Measurements from ENCODE around the gene PCP4L1.
"Not testable (repeated sequence)": the region's sequence is repeated elsewhere in the genome, so short reads cannot be mapped to it uniquely, and the experiment has no call there.

PCP4L1 gene

DNA sequence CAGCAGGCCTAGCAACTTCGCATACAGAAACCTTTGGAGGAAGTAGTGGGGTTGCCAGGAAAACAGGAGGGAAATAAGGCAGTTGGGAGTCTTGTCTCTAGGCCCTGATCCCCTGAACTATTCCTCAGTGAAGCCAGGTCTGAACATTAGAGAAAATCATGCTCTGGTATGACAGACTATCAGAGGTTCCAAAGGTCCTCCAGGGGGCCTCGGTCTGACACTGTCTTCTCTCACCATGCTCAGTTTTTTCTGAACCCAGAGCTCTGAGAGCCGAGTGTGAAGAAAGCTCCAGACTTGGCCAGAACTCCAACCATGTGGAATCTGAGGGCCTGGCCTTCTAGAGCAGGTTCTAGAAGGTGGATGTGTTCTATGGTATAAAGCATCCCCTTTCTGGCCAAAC lies 28.6 kb upstream of the PCP4L1 start:
- no peak for DNase-seq

DNA sequence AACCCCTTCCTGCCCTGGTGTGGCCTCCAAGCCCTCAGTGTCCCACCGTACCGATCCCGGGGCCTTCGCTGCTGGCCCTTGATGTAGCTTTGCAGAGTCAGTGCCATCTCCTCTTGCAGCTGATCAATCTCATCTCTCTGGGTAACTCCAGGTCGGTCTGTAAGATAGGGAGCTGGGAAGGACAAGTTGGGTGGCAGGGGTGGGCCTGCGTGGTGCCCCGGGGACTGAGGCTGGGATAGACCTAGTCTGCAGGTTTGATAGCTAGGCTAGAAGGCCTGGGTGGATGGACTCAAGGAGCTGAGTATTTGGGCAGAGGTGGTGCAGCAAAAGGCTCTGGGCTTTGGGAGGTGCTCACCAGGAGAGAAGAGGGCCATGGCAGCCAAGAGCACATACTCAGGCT lies 27.8 kb upstream of the PCP4L1 start:
- DNase-seq: no peak

GRCh38 chr1:161233102-161233501 lies 25.4 kb upstream of the PCP4L1 start:
- no peak for DNase-seq

DNA sequence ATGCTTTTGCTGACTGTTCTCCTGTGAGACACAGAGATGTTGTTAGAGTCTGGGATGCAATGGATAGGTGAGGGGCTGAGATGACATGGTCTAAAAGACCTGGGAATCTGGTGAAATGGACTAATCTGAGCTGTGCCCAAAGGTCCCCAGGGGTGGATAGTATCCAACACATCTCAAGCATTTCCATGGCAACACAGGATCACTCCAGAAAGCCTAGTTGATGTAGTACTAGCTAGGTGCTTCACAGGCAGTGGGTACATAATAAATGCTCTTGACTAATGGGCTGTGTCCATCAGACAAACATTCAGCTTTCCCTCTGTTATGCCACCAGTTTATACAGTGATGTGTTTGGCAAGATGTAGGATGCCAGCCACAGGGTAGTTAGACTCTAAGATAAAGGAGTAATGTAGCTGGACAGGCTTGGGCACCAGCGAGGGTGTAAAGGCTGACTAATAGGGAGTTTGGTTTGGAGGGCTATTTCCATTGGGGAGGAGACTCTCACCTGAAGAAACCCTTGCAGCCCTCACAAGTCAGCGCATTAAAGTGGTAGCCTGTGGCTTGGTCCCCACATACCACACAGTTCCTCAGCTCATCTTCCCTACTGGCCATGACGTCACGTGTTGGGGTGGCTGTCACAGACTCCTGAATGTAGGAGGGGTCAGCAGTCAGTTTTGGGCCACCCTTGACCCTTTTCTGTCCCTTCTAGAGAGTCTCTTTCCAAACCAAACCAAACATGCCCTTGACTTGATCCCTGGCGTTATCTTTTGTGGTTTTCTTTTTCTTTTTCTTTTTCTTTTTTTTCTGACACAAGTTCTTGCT lies 22.4 kb upstream of the PCP4L1 start:
- no peak for DNase-seq

DNA sequence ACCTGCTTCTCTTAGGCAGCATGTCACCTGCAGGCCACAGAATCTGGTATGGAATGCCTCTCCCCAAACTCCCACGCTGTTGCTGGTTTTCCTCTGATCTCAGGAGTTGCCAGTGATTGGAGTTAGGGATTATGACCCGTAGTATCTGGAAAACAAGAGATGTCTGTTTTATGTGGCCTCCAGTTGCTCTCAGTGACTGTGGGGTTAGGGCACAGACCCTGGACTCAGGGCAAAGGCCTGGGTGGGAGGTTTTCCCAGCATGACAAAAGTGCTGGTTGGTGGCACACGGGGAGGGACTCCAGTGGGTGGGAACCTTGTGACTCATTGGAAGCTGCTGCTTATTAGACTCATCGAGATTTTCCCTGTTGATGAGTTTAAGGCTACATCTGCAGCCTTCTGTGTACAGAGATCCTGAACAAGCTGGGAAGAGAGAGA lies 20.5 kb upstream of the PCP4L1 start, which contains the start of gene NR1I3:
NR1I3 (minus strand) TSS at position 165 of the 435 bp plus-strand sequence. CDS start 1,638 bp downstream, outside the sequence.
- DNase-seq: no peak

- no peak for DNase-seq
These were observed 16.9 kb upstream of the PCP4L1 start for GRCh38 chr1:161241682-161242081.

- DNase-seq: peak in 1 of 2 donors; percentile 15
These were observed 16.2 kb upstream of the PCP4L1 start for GRCh38 chr1:161242313-161242712.

DNA sequence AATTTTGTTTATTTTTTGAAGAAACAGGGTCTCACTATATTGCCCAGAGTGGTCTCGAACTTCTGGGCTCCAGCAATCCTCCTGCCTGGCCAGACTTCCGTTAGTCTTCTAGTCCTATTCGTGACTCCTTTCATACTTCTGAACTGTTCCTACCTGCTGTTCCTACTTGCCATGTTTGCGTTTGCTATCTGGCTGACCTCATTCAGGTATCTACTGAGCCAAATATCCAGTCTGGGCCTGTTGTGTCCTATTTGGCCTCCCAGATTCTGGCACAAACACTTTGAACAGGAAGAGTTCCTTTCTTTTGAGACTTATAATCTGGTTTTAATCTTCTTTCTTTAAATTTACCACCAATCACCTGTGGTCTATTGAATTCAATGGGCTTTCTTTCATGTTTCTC lies 13.7 kb upstream of the PCP4L1 start:
- DNase-seq: no peak

- DNase-seq: not testable (repeated sequence)
These were observed 8.4 kb upstream of the PCP4L1 start for GRCh38 chr1:161250100-161250499.

- DNase-seq: no peak
These were observed 7.7 kb upstream of the PCP4L1 start for GRCh38 chr1:161250829-161251228.

- no peak for DNase-seq
These were observed 7.0 kb upstream of the PCP4L1 start for GRCh38 chr1:161251579-161251978.

GRCh38 chr1:161255302-161255701 lies 3.2 kb upstream of the PCP4L1 start:
- DNase-seq: not testable (repeated sequence)

DNA sequence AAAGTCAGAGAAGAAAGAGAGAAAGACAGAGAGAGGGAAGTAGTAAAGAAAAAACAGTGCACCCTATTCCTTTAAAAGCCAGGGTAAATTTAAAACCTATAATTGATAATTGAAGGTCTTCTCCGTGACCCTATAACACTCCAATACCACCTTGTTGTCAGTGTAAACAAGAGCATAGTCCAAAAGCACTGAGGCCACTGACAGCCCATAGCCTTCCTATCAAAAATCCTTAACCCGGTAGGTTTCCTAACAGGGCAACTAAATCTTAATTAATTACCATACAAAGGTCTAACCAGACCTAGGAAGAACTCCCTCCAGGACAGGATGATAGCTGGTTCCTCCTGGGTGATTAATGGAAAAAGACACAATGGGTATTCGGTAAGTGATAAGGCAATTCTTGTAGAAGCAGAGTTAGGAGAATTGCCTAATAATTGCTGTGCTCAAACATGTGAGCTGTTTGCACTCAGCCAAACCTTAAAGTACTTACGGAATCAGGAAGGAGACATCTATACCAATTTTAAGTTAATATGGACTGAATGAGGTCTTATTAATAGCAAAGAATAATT lies 2.5 kb upstream of the PCP4L1 start:
- not testable (repeated sequence) for DNase-seq

- DNase-seq: not testable (repeated sequence)
These were observed 1.4 kb upstream of the PCP4L1 start for GRCh38 chr1:161257109-161257508.

GRCh38 chr1:161259345-161259702 lies 779 bp downstream of the PCP4L1 start:
- no peak for DNase-seq

DNA sequence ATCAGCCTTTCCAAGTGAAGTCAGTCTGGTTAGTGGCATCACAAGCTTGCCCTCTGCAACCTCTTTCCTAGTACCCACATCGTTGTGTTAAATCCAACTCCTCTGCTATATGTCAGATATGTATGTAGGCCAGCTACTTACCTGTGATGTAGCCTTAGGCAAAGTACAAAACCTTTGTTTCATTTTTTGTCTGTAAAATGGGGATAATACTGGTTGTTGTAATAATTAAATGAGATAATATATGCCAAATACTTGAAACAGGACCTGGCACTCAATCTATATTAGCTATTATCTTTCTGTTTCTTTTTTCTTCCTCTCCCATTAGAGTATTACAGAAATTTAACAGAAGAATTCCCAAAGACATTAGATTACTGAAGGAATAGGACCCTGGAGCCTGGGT lies 1.2 kb downstream of the PCP4L1 start:
- no peak for DNase-seq

- no peak for DNase-seq
These were observed 2.1 kb downstream of the PCP4L1 start for GRCh38 chr1:161260376-161261260.

- DNase-seq: no peak
These were observed 3.0 kb downstream of the PCP4L1 start for GRCh38 chr1:161261261-161262235.

- no peak for DNase-seq
These were observed 6.8 kb downstream of the PCP4L1 start for GRCh38 chr1:161265305-161265704.

GRCh38 chr1:161266202-161266601 lies 7.7 kb downstream of the PCP4L1 start:
- no peak for DNase-seq

- no peak for DNase-seq
These were observed 8.3 kb downstream of the PCP4L1 start for GRCh38 chr1:161266836-161267235.

DNA sequence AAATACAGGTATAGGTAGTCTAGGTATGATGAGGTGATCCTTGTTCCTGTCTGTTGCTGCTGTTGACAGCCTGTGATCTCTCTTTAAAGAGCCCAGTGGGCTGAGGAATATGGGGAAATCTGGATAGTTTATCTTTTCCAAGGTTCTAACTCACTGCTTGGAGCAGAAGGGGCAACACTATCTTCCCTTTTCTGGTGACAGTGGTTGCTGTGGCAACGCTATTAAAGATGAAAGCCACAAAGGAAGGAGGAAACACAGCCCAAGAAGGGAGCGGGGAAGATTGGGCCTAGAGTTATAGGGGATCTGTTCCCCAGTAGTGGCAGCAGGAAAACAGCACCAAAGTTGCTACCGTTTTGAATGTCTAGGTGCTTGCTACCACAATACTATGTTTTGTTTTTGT lies 8.8 kb downstream of the PCP4L1 start:
- DNase-seq: peak in 1 of 2 donors; percentile 60
